Choroid plexus epithelial cell (primary cell): ENCODE data around the gene EIF2B4.

ENCODE experiments used
- DNase-seq: peaks from one replicate; pipeline ENCODE4 v3.0.0-alpha.2; 2010; ENCODE audit warnings: low read depth
- H3K4me3 ChIP-seq: 2 replicates; pipeline ENCODE4 v1.5.1; 2011; ENCODE audit warnings: low read depth, mild to moderate bottlenecking, control low read depth, low read length, moderate library complexity
- TF ChIP-seq, protein P1 (sequence below): conservative IDR thresholded peaks from 2 replicates; pipeline ENCODE4 v1.5.1; 2011; ENCODE audit warnings: low read depth, mild to moderate bottlenecking, control low read depth, inconsistent platforms, low read length, moderate library complexity

EIF2B4 gene

DNA sequence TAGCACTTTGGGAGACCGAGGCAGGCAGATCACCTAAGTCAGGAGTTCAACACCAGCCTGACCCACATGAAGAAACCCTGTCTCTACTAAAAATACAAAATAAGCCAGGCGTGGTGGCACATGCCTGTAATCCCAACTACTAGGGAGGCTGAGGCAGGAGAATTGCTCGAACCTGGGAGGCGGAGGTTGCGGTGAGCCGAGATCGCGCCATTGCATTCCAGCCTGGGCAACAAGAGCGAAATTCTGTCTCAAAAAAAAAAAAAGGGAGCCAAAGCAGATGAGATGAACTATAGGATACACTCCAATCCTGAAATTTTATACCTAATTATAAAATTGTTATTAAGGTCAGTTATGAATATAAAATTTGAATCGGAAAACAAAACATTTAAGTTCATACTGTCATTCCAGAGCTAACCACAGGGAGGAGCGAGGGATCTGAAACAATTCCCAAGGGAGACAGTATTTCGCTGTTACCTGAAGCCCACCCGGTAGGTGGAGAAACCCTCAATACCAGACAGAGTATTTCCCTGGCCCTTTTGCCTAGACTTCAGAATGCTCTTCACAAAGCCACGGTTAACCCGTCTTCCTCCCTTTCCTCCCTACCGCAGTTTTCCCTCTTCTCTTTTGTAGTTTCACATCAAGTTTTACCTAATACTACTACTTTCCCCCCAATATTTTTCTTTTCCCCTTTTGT, 37.8 kb upstream of the EIF2B4 start:
- peak; percentile 74 for DNase-seq
- TF ChIP-seq, protein P1, sequence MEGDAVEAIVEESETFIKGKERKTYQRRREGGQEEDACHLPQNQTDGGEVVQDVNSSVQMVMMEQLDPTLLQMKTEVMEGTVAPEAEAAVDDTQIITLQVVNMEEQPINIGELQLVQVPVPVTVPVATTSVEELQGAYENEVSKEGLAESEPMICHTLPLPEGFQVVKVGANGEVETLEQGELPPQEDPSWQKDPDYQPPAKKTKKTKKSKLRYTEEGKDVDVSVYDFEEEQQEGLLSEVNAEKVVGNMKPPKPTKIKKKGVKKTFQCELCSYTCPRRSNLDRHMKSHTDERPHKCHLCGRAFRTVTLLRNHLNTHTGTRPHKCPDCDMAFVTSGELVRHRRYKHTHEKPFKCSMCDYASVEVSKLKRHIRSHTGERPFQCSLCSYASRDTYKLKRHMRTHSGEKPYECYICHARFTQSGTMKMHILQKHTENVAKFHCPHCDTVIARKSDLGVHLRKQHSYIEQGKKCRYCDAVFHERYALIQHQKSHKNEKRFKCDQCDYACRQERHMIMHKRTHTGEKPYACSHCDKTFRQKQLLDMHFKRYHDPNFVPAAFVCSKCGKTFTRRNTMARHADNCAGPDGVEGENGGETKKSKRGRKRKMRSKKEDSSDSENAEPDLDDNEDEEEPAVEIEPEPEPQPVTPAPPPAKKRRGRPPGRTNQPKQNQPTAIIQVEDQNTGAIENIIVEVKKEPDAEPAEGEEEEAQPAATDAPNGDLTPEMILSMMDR = peak; percentile 74
- H3K4me3 ChIP-seq = peak overlapping the region; percentile 96

DNA sequence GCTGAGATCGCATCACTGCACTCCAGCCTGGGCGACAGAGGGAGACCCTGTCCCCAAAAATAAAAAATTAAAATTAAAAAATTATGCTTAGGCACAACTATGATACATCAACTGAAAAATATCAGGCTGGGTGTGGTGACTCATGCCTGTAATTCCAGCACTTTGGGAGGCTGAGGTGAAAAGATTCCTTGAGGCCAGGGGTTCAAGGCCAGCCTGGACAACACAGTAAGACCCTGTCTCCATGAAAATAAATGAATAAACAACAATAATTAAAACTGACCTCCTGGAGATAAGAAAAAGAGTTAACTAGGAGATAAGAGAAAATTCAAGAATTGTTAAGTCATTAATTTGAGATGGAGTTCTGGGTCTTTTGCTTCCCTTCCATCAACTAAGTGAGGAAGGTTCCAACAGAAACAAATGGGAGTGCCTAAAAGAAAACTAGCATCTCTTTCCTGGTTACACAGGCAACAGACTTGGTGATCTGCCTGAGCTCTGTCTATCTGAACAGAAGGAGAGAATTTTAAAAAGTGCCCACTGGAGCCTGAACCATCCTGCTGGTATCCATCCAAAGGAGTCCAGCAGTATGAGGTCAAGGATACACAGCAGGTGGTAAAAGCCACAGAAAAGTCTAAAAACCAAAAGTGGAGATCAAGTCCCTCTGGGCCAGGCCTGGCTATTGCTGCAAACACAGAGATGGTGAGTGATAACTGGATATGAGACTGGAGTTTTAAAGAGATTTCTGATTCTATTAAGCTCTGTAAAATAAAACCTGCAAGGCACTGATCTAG, 30.4 kb upstream of the EIF2B4 start:
- no peak overlapping the region for H3K4me3 ChIP-seq
- peak; percentile 66 for DNase-seq
- TF ChIP-seq, protein P1 = no peak

DNA sequence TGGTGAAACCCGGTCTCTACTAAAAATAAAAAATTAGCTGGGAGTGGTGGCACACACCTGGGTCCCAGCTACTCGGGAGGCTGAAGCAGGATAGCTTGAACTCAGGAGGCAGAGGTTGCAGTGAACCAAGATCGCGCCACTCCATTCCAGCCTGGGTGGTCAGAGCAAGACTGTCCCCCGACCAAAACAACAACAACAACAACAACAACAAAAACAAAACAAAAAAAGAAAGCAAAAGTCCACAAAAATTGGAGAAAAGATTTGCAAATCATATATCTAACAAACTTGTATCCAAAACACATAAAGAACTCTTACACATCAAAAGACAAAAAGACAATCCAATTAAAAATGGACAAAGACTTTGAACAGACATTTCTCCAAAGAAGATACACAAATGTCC, 28.8 kb upstream of the EIF2B4 start:
- TF ChIP-seq, protein P1 = no peak
- no peak overlapping the region for H3K4me3 ChIP-seq
- no peak for DNase-seq

DNA sequence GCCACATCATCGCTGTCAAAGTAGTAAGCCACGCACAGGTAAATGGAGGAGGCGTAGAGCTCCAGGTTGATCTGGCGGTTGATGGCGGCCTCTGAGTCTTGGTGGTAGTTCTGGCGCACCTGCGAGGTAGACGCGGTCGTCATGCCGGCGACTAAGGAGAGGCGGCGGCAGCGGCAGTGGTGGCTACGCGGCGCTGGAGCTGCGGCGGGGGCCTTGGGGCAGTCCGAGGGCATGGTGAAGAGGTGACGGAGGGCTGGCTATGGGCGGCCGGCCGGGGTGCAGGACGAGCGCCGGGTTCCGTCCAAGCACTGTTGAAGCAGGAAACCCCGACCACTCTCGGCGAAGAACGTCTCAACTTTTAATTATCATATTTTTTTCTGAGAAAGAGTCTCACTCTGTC, 23.1 kb upstream of the EIF2B4 start:
- H3K4me3 ChIP-seq = no peak overlapping the region
- TF ChIP-seq, protein P1 = no peak
- no peak for DNase-seq

DNA sequence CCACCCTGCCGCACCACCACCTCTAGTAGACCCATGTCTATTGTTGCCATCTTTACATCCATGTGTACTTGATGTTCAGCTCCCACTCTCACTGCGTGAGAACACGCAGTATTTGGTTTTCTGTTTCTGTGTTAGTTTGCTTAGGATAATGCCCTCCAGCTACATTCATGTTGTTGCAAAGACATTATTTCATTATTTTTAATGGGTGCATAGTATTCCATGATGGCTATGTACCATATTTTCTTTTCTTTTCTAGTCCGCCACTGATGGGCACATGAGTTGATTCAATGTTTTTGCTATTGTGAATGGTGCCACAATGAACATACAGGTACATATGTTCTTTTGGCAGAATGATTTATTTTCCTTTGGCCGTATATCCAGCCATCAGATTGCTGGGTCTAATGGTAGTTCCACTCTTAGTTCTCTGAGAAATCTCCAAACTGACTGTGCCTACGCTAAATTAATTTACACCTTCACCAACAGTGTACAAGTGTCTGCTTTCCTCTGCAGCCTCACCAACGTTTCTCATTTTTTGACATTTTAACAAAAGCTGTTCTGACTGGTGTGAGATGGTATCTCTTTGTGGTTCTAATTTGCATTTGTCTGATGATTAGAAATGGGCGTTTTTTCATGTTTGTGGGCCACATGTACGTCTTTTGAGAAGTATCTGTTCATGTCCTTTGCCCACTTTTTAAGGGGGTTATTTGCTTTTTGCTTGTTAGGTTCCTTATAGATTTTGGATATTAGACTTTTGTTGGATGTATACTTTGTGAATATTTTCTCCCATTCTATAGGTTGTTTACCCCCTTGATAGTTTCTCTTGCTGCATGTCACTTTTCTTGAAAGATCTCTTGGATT, 20.9 kb upstream of the EIF2B4 start:
- no peak for DNase-seq
- H3K4me3 ChIP-seq = no peak overlapping the region
- TF ChIP-seq, protein P1 = no peak

DNA sequence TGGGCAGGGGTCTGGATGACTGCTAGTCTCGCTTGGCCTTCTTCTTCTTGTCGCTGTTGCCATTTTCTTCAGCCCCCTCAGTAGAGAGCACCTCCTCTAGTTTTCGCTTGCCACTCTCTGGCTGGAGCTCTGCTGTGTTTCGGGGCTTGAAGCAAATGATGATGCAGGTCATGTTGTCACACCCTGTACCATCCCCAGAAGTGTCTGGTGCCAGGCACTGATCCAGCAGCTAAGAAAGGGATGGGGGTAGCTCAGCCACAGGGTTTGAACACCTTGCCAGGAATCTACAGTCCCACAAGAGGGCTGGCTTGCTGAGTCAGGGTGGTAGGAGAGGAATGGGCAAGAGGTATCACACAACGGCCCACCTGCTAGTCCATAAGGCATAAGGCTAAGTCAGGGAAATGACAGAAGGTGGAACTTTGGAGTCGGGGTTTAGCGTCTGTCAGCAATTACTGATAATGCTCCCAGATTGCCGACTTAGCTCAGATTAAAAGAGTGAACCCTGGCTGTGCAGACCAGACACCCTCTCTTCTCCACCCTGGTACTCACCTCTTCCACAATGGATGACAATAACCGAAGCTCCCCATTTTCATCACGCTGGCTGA, 11.5 kb upstream of the EIF2B4 start:
- TF ChIP-seq, protein P1 = no peak
- no peak overlapping the region for H3K4me3 ChIP-seq
- DNase-seq = no peak
